T-helper 1 cell (primary cell): ENCODE data around the gene RANBP3.
A peak's percentile ranks its signal among the peaks of the same experiment; 100 is the strongest.
"Not testable (repeated sequence)": the region's sequence is repeated elsewhere in the genome, so short reads cannot be mapped to it uniquely, and the experiment has no call there.

Experiments used
- DNase-seq, 5 donors: peaks; one replicate each; pipeline ENCODE4 v3.0.0-alpha.2; 2012 to 2020
- total RNA-seq, 4 donors: gene quantifications; one replicate each; lab custom pipeline; 2026; lab: John Stamatoyannopoulos, UW

Gene RANBP3
- total RNA-seq = 58.9 to 77.1 (median 66.6) reads per million in 4 donors

GRCh38 chr19:5977785-5978605, at the start of gene RANBP3:
Gene RANBP3, minus strand, starts transcription at chr19:5978140. Its CDS starts 58 bp downstream, at chr19:5978082.
- DNase-seq = peak; percentile 97 to 100 (median 100)

GRCh38 chr19:6026390-6027227, 48.7 kb upstream of the RANBP3 start:
- DNase-seq = no peak

- not testable (repeated sequence) for DNase-seq
Measured at GRCh38 chr19:6024756-6025155, 46.8 kb upstream of the RANBP3 start.

GRCh38 chr19:6023936-6024335, 46.0 kb upstream of the RANBP3 start:
- no peak for DNase-seq

DNA sequence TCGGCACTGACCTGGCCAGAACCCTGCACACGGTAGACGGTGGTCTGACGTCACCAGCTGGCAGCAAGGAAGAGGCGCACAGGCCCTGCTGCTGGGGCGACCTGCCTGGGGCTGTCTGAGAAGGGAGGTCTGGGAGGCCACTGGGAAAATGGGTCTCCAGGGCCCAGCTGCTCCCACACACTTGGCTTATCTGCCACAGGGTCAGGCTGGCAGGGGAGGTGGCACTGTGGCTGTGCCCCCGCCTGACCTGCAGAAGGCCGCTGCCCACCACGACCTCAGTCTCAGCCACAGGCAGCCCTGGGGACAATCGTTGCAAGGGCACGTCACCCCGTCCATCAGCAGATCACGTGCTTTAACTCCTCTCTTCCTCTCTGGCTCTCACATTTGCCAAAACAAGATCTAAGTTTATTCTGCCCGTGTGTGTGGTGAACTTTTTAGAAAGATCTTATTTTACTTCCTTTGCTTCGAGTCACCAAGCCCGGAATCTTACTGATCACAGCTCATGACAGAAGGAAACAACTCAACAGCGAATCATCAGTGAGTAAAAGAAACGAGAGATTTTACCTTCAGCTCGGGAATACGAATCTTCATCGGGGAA, 45.2 kb upstream of the RANBP3 start:
- DNase-seq = no peak

GRCh38 chr19:6022570-6023064, 44.7 kb upstream of the RANBP3 start:
- DNase-seq = no peak

DNA sequence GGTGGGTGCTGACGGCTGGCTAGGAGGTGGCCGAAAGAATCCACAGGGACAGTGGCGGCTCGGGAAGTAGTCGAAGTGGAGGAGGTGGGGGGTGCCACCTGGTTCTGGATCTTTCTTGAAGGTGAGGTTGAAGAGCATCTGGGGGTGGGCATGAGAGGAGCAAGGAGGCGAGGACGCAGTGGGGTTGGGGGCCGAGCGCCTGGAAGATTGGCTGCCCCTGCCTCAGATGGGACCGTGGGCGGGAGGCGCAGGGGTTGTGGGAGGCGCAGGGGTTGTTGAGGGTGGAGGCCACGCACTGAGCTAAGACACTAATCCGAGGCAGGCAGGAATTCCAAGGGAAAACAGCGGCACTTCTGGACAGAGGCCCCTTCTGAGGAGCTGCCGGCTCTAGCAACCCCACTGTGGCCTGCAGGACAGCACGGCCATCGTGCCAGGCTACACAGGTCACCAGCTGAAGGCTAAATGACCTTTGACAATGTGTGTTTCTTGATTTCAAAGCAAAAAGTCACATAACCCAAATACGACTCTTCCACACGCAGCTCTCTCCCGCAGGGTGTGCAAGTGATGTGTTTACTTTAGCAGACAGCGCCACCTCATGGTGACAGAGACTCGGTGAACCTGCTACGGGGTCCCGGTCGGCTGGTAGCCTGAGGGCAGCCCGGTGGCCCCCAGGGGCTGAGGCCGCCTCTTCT, 44.1 kb upstream of the RANBP3 start:
- peak; percentile 40 to 79 (median 65) for DNase-seq

DNA sequence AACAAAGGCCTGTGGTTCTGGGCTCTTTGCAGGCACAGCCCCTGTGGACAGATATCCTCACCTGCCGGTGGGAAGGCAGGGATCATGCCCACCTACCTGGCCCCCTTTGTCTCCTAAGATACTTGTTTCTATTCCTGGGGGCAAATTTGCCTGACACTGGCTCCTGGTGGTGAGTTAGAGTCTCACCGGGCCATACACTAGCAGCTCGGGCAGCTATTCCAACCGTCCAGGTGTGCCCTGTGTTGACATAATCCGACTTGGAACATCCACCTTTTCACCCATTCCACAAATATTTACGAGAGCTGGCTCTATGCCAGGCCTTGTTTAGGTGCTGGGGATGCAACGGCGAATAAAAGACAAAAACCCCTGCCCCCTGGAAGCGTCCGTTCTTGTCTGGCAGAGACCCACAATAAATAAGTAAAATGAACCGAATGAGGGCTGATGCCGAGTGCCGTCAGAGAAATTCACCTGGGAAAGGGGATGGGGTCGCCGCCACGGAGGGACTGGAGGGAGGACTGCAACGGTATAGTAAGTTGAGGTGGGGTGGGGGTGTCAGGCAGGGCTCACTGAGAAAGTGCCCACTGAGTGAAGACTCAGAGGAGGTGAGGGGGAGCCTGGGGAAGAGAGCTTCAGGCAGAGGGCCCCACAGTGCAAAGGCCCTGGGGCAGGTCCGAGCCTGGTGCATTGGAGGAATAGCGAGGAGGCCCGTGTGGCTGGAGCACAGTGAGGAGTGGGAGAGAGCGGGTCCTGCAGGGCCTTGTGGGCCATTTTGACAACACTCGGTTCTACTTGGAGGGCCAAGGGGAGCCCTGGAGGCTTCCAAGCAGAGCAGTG, 43.2 kb upstream of the RANBP3 start:
- no peak for DNase-seq

DNA sequence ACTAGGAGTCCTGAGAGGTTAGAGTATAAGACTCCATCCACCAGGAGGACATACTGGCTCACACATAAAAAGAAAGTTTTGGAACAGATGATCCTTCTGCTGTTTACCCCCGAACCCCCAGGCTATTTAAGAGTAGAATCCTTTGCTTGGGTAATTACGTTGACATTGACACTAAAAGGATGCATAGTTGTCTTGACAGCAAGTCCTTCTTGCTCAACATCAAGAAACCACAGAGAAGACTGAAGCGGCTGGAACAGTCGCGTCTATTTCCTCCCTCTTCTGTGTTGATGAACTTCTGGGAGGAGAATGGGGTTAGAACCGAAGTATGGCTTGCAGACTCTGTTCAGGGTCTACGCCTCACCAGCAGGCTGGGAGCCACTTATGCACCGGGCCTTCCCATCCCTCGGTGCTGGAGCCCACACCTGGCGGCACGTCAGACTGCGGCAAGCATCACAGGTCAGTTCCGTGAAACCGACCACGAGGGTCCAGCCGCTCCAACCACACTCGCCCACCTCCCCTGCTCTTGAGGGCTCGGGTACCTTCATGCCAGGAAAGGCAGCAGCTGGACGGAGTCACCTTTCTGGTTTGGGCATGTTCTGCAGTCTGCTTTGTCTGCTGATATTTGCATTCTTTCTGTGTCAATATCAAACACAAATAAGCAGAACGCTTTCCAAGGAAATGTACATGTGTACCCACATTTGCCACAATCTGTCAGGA, 42.4 kb upstream of the RANBP3 start:
- DNase-seq = no peak

- no peak for DNase-seq
Measured at GRCh38 chr19:6018786-6019185, 40.8 kb upstream of the RANBP3 start.

DNA sequence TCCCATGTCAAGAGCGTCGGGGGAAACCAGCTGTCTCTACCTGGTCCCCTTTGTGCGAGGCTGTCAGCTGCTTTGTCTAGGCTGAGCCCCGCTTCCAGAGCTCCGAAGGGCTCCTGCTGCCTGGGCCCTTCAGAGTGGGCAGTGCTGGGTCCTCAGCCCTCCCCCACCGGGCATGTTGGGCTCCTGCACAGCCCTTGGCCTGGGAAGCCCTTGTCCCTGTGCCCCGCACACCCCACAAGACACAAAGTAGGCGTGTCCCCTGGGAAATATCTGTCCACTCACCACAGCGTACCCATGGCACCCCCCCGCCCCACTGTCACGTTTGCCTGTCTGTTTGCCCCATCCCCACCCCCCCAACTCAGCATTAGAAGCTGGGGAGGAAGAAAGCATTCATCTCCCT, 39.6 kb upstream of the RANBP3 start:
- no peak for DNase-seq

DNA sequence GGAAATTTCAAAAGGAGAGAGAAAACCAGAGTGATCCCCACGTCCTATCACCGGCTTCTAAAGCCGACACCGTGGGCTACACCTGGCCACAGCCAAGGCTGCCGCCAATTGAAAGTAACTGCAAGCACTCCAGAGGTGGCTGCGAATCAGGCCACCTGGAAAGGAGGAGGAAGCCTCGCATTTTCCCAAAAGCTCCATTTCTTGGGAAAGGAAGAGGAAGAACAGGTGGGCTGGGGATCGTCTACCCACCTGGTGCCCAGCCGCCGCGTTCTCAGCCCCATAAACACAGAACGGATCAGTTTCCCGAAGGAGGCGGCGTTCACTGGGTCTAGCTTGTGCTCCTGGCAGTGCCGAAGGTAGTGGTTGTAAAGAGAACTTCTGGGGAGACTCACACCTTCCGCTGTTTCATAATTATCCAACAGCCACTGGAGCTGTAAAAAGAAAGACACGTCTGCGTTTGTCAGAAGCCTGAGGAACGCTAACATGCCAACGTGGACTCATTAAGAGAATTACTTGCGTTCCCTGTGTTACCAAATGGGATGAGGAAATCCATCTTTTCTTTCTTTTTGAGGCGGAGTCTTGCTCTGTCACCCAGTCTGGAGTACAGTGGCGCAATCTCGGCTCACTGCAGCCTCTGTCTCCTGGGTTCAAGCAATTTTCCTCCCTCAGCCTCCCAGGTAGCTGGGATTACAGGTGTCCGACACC, 38.1 kb upstream of the RANBP3 start:
- DNase-seq = no peak

- DNase-seq = no peak
Measured at GRCh38 chr19:6014551-6015135, 36.7 kb upstream of the RANBP3 start.

- DNase-seq = no peak
Measured at GRCh38 chr19:6012426-6013170, 34.7 kb upstream of the RANBP3 start.

GRCh38 chr19:6011794-6012193, 33.9 kb upstream of the RANBP3 start:
- DNase-seq = no peak

- no peak for DNase-seq
Measured at GRCh38 chr19:6011206-6011605, 33.3 kb upstream of the RANBP3 start.

DNA sequence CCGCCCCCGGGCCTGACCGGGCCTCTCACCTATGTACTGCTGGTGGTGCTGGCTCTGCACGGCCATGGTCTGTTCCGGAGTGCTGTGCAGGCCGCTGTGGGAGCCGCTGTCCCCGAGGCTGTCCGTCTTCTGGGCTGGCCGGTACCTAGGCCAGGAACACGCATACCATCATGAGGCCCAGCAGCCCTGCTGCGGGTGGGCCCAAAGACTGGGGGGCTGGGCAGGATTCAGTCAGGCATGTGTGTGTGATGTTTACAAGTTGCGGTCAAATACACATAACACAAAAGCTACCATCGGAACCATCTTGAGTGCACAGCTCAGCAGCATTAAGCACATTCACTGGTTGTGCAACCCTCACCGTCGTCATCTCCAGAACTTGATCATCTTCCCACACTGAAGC, 32.2 kb upstream of the RANBP3 start:
- no peak for DNase-seq

- no peak for DNase-seq
Measured at GRCh38 chr19:6007866-6008265, 29.9 kb upstream of the RANBP3 start.

GRCh38 chr19:6006896-6007295, 29.0 kb upstream of the RANBP3 start:
- no peak for DNase-seq
